SK-N-MC (cell line): ENCODE measurements around the gene TMEM95.

Experiments used
- EZH2 ChIP-seq: fragments of 200-600 bp; sonication (generic); IDR thresholded peaks from one replicate; pipeline ENCODE4 v1.6.1; 2017; ENCODE audit warnings: antibody characterized with exemption
- POLR2AphosphoS5 ChIP-seq: IDR thresholded peaks from 2 replicates; pipeline ENCODE4 v1.6.1; 2012; ENCODE audit warnings: mild to moderate bottlenecking, low read depth, low read length, borderline replicate concordance

DNA sequence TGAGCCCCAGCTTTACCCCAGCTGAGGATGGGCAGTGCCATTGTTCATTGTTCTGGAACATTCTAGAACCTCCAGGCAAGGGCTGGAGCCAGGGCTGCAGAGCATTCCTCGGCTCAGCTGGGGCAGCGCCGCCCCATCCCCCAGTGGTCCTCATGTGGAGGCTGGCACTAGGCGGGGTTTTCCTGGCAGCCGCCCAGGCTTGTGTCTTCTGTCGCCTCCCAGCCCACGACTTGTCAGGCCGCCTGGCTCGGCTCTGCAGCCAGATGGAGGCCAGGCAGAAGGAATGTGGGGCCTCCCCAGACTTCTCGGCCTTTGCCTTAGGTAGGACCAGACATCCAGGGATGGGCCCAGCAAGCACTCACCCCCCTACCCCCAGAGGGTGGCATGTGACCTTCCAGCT, at the start of gene TMEM95:
- TF ChIP-seq POLR2AphosphoS5: no peak
- no peak for TF ChIP-seq EZH2
